Ishikawa (cell line): Measurements from ENCODE around the gene MIX23.

Experiments
- CEBPB ChIP-seq: IDR thresholded peaks from 2 replicates; pipeline ENCODE4 v1.6.1; 2012
- EP300 ChIP-seq: IDR thresholded peaks from 2 replicates; pipeline ENCODE4 v1.6.1; 2012; ENCODE audit warnings: borderline replicate concordance
- FOXM1 ChIP-seq: IDR thresholded peaks from 2 replicates; pipeline ENCODE4 v1.6.1; 2012; ENCODE audit warnings: low read depth, borderline replicate concordance
- MAX ChIP-seq: IDR thresholded peaks from 2 replicates; pipeline ENCODE4 v1.6.1; 2012
- NFIC ChIP-seq: IDR thresholded peaks from 2 replicates; pipeline ENCODE4 v1.6.1; 2012
- REST ChIP-seq: IDR thresholded peaks from 2 replicates; pipeline ENCODE4 v1.6.1; 2012; ENCODE audit warnings: low read depth, mild to moderate bottlenecking
- TAF1 ChIP-seq: IDR thresholded peaks from 2 replicates; pipeline ENCODE4 v1.6.1; 2012; ENCODE audit warnings: low read depth, mild to moderate bottlenecking
- TCF12 ChIP-seq: IDR thresholded peaks from 2 replicates; pipeline ENCODE4 v1.6.1; 2012; ENCODE audit warnings: low read depth
- TEAD4 ChIP-seq: IDR thresholded peaks from 2 replicates; pipeline ENCODE4 v1.6.1; 2012
- YY1 ChIP-seq: IDR thresholded peaks from 2 replicates; pipeline ENCODE4 v1.6.1; 2012; ENCODE audit warnings: low read depth

- no peak for TF ChIP-seq MAX
- no peak for TF ChIP-seq TEAD4
- TF ChIP-seq EP300, result no peak
- TF ChIP-seq YY1, result no peak
- no peak for TF ChIP-seq TAF1
- TF ChIP-seq TCF12, result no peak
- TF ChIP-seq CEBPB, result no peak
- no peak for TF ChIP-seq FOXM1
- TF ChIP-seq NFIC, result no peak
- TF ChIP-seq REST, result no peak
These were observed 18.5 kb downstream of the MIX23 start for GRCh38 chr3:122364490-122364889.
